H9 (cell line): ENCODE measurements around the gene CDH13. TPM values are rescaled to one million over a fixed set of nuclear protein-coding genes. Genes with fewer than 3 reads are reported as not detected.

Experiments used
- DNase-seq: peaks from one replicate; pipeline ENCODE4 v3.0.0-alpha.2; 2017
- H2AFZ ChIP-seq: one replicate; pipeline ENCODE4 v1.6.1; 2013; ENCODE audit warnings: mild to moderate bottlenecking, low read length, control low read depth, moderate library complexity
- H2AK5ac ChIP-seq: 2 replicates; pipeline ENCODE4 v1.6.1; 2013; ENCODE audit warnings: low read length, control low read depth, mixed read lengths; ENCODE audit not compliant: insufficient read length
- H2BK120ac ChIP-seq: one replicate; pipeline ENCODE4 v1.6.1; 2013; ENCODE audit warnings: low read depth, mild to moderate bottlenecking, low read length, control low read depth, inconsistent platforms; ENCODE audit not compliant: poor library complexity, severe bottlenecking
- H2BK12ac ChIP-seq: 2 replicates; pipeline ENCODE4 v1.6.1; 2013; ENCODE audit warnings: low read length, control low read depth, mixed read lengths, low read depth; ENCODE audit not compliant: insufficient read length
- H2BK15ac ChIP-seq: 2 replicates; pipeline ENCODE4 v1.6.1; 2013; ENCODE audit warnings: low read depth, low read length, control low read depth
- H2BK20ac ChIP-seq: one replicate; pipeline ENCODE4 v1.6.1; 2013; ENCODE audit warnings: low read depth, mild to moderate bottlenecking, low read length, control low read depth, inconsistent platforms; ENCODE audit not compliant: poor library complexity, severe bottlenecking
- H2BK5ac ChIP-seq: 2 replicates; pipeline ENCODE4 v1.6.1; 2013; ENCODE audit warnings: low read length, control low read depth, mixed read lengths; ENCODE audit not compliant: insufficient read length
- H3K14ac ChIP-seq: 2 replicates; pipeline ENCODE4 v1.6.1; 2013; ENCODE audit warnings: low read length, control low read depth; ENCODE audit not compliant: insufficient read depth
- H3K18ac ChIP-seq: 2 replicates; pipeline ENCODE4 v1.6.1; 2013; ENCODE audit warnings: low read depth, mild to moderate bottlenecking, mixed read lengths, low read length, control low read depth; ENCODE audit not compliant: insufficient read length
- H3K23ac ChIP-seq: 2 replicates; pipeline ENCODE4 v1.6.1; 2013; ENCODE audit warnings: low read length, control low read depth, mixed read lengths, low read depth; ENCODE audit not compliant: insufficient read length
- H3K23me2 ChIP-seq: 2 replicates; pipeline ENCODE4 v1.6.1; 2013; ENCODE audit warnings: low read depth, mild to moderate bottlenecking, mixed read lengths, low read length, control low read depth; ENCODE audit not compliant: insufficient read length, poor library complexity, severe bottlenecking
- H3K27ac ChIP-seq: 2 replicates; pipeline ENCODE4 v1.5.1; 2013; ENCODE audit warnings: low read length, control low read depth, mixed read lengths, low read depth; ENCODE audit not compliant: insufficient read length
- H3K27me3 ChIP-seq: 2 replicates; pipeline ENCODE4 v1.6.1; 2013; ENCODE audit warnings: low read length, control low read depth, inconsistent platforms; ENCODE audit not compliant: insufficient read depth
- H3K4ac ChIP-seq: 2 replicates; pipeline ENCODE4 v1.6.1; 2013; ENCODE audit warnings: low read depth, mild to moderate bottlenecking, control low read depth, inconsistent platforms, low read length, moderate library complexity
- H3K4me1 ChIP-seq: 2 replicates; pipeline ENCODE4 v1.6.1; 2013; ENCODE audit warnings: low read length, control low read depth, inconsistent platforms; ENCODE audit not compliant: insufficient read depth
- H3K4me2 ChIP-seq: 2 replicates; pipeline ENCODE4 v1.6.1; 2013; ENCODE audit warnings: low read length, control low read depth, mixed read lengths; ENCODE audit not compliant: insufficient read length, insufficient read depth
- H3K56ac ChIP-seq: 2 replicates; pipeline ENCODE4 v1.6.1; 2013; ENCODE audit warnings: low read depth, mild to moderate bottlenecking, mixed read lengths, low read length, control low read depth; ENCODE audit not compliant: insufficient read length
- H3K79me1 ChIP-seq: 2 replicates; pipeline ENCODE4 v1.6.1; 2013; ENCODE audit warnings: low read depth, mild to moderate bottlenecking, moderate library complexity, low read length, control low read depth, inconsistent platforms; ENCODE audit not compliant: insufficient read depth, poor library complexity, severe bottlenecking
- H3K79me2 ChIP-seq: 2 replicates; pipeline ENCODE4 v1.6.1; 2013; ENCODE audit warnings: low read length, control low read depth, inconsistent platforms; ENCODE audit not compliant: insufficient read depth
- H3K9ac ChIP-seq: 2 replicates; pipeline ENCODE4 v1.6.1; 2013; ENCODE audit warnings: low read length, control low read depth, mixed read lengths; ENCODE audit not compliant: insufficient read length; ENCODE audit errors: extremely low read depth
- H3K9me3 ChIP-seq: one replicate; pipeline ENCODE4 v1.6.1; 2013; ENCODE audit warnings: low read depth, low read length, inconsistent platforms; ENCODE audit not compliant: control insufficient read depth
- H3T11ph ChIP-seq: one replicate; pipeline ENCODE4 v1.6.1; 2013; ENCODE audit warnings: mild to moderate bottlenecking, low read length, control low read depth, inconsistent platforms
- H4K20me1 ChIP-seq: one replicate; pipeline ENCODE4 v1.6.1; 2013; ENCODE audit not compliant: control insufficient read depth, insufficient read length, insufficient read depth
- H4K5ac ChIP-seq: 2 replicates; pipeline ENCODE4 v1.6.1; 2013; ENCODE audit warnings: low read depth, mild to moderate bottlenecking, mixed read lengths, low read length, control low read depth; ENCODE audit not compliant: insufficient read length
- H4K8ac ChIP-seq: replicated peaks from 2 replicates; pipeline ENCODE4 v1.6.1; 2013; ENCODE audit warnings: low read length, control low read depth, mixed read lengths, low read depth; ENCODE audit not compliant: insufficient read length
- H4K91ac ChIP-seq: 2 replicates; pipeline ENCODE4 v1.6.1; 2013; ENCODE audit warnings: low read depth, mild to moderate bottlenecking, moderate library complexity, mixed read lengths, low read length, control low read depth; ENCODE audit not compliant: insufficient read length
- H3K27ac Mint-ChIP-seq, 3 experiments: 2 replicates in 2 of 3; 3 replicates in 1 of 3; pipeline ENCODE4 v1.8.0; 2020 to 2021; ENCODE audit warnings: mixed read lengths in 3 of 3, mild to moderate bottlenecking in 1 of 3, moderate library complexity in 1 of 3
- H3K27me3 Mint-ChIP-seq: 2 replicates; pipeline ENCODE4 v1.8.0; 2021; ENCODE audit warnings: low read depth, mild to moderate bottlenecking, moderate library complexity, mixed read lengths
- H3K36me3 Mint-ChIP-seq, 3 experiments: 2 replicates in 2 of 3; 3 replicates in 1 of 3; pipeline ENCODE4 v1.8.0; 2020 to 2021; ENCODE audit warnings: low read depth in 3 of 3, mixed read lengths in 3 of 3; ENCODE audit not compliant: insufficient read depth in 1 of 3
- H3K4me1 Mint-ChIP-seq, 2 experiments: 2 replicates each; pipeline ENCODE4 v1.8.0; 2020; ENCODE audit warnings: mixed read lengths in 2 of 2
- H3K4me3 Mint-ChIP-seq, 2 experiments: 2 replicates in 1 of 2; 3 replicates in 1 of 2; pipeline ENCODE4 v1.8.0; 2020 to 2021; ENCODE audit warnings: mild to moderate bottlenecking in 2 of 2, mixed read lengths in 2 of 2, moderate library complexity in 1 of 2
- H3K9me3 Mint-ChIP-seq, 2 experiments: 2 replicates in 1 of 2; 3 replicates in 1 of 2; pipeline ENCODE4 v1.8.0; 2020; ENCODE audit warnings: mild to moderate bottlenecking in 2 of 2, mixed read lengths in 2 of 2, moderate library complexity in 1 of 2
- CTCF ChIP-seq: fragments of 200-600 bp; sonication (generic); conservative IDR thresholded peaks from 3 replicates; pipeline ENCODE4 v1.8.0; 2021; ENCODE audit warnings: antibody characterized with exemption, mild to moderate bottlenecking
- WGBS: extraction: QIAGEN DNeasy Blood & Tissue Kit; methylation state at CpG from one replicate; pipeline ENCODE4 v1.1.7; 2013; ENCODE audit warnings: missing lambda C conversion rate, low lambda C conversion rate, mixed read lengths; ENCODE audit not compliant: insufficient read length; ENCODE audit errors: extremely low coverage; 5-methylcytosine and 5-hydroxymethylcytosine counted together
- total RNA-seq: library from RNA; stranded (reverse); gene quantifications from 2 replicates; pipeline ENCODE4 v1.2.1, GENCODE V29; 2021

CDH13 gene
- total RNA-seq, 1 experiment from 2014 or later, result 1.5 TPM

DNA sequence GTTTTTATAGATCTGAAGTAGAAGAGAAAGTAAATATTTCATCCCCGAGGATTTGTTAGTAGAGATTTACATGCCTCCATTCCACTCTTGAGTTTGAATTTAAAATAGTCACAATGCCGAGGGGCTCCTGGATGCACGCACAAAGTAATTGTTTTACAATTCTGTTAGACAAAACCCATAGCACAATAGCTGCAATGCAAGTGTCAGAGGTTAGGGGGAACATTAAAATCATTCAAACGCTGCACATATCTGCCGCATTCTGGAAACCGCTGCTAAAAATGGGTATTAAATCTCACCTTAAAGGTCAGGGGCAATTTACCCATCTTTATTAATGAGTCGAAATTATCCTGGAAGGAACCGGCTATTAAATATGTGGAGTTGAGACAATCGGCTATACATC, 652.5 kb downstream of the CDH13 start:
- H3K79me1 ChIP-seq, result no peaks in the 10 kb centered on the region
- no CpG with 5 or more reads among the region's 9 CpGs for WGBS
- no peak overlapping the region for H3K4me2 ChIP-seq
- no peak overlapping the region for H2BK12ac ChIP-seq
- no peak overlapping the region for H2AFZ ChIP-seq
- no peaks in the 10 kb centered on the region for H3K79me2 ChIP-seq
- H2BK15ac ChIP-seq, result no peak overlapping the region
- H2AK5ac ChIP-seq, result no peak overlapping the region
- no peak overlapping the region for H2BK20ac ChIP-seq
- H3K4me1 Mint-ChIP-seq, result peaks cover 6 to 9% of the 10 kb centered on the region in 2 experiments; a peak in 2 of 4 replicates
- no peak overlapping the region for H3K4ac ChIP-seq
- H3K4me3 Mint-ChIP-seq, result no peak overlapping the region
- H3K4me1 ChIP-seq, result peaks cover 5% of the 10 kb centered on the region; the same call in 1 of the 2 replicates
- no peaks in the 10 kb centered on the region; the same call in 1 of the 2 replicates for H3K27me3 Mint-ChIP-seq
- no peak overlapping the region for H2BK5ac ChIP-seq
- H3K23me2 ChIP-seq, result no peaks in the 10 kb centered on the region
- H3K27ac ChIP-seq, result no peak overlapping the region
- no peak overlapping the region for H4K8ac ChIP-seq
- H4K5ac ChIP-seq, result no peak overlapping the region
- no peak overlapping the region for H3T11ph ChIP-seq
- no peak overlapping the region for H2BK120ac ChIP-seq
- no peaks in the 10 kb centered on the region for H3K9me3 Mint-ChIP-seq
- H3K36me3 Mint-ChIP-seq, result no peaks in the 10 kb centered on the region
- no peak overlapping the region for H4K91ac ChIP-seq
- no peak for DNase-seq
- H3K18ac ChIP-seq, result no peak overlapping the region
- H4K20me1 ChIP-seq, result no peaks in the 10 kb centered on the region
- H3K9ac ChIP-seq, result no peak overlapping the region
- H3K9me3 ChIP-seq, result no peaks in the 10 kb centered on the region
- H3K27me3 ChIP-seq, result no peaks in the 10 kb centered on the region
- no peak overlapping the region for H3K23ac ChIP-seq
- no peak overlapping the region for H3K56ac ChIP-seq
- no peak overlapping the region for H3K27ac Mint-ChIP-seq
- TF ChIP-seq CTCF, result no peak
- no peak overlapping the region for H3K14ac ChIP-seq
